K562 (cell line): ENCODE measurements around the gene GALNT18. TPM values are rescaled to one million over a fixed set of nuclear protein-coding genes. Genes with fewer than 3 reads are reported as not detected.

Source experiments
- ATAC-seq: fragments of 200-7000 bp; cut with Tn5 transposase; 3 replicates; pipeline ENCODE4 v1.9.1; 2020; ENCODE audit warnings: moderate library complexity
- BruUV-seq: library from RNA; stranded (reverse); fragments of 400-500 nt; replicated peaks from 2 replicates; lab custom pipeline; 2021; lab: Mats Ljungman, UMichigan
- CTCF ChIA-PET: fragments of 300-600 bp; formaldehyde crosslinking; extraction: SDS; loops from one replicate; lab custom pipeline; 2021; ENCODE audit warnings: low intra/inter-chr PET ratio; lab: Yijun Ruan, JAX
- POLR2A ChIA-PET: fragments of 300-600, 350-650 bp; sonication (Branson Sonifier 250); formaldehyde crosslinking; extraction: SDS; loops from one replicate; lab custom pipeline; 2021; ENCODE audit warnings: antibody characterized with exemption, inconsistent platforms; lab: Yijun Ruan, JAX
- DNase-seq, 4 experiments: peaks; one replicate each; pipeline versions ENCODE4 v3.0.0 to v3.0.0-alpha.2; 2011 to 2018; ENCODE audit warnings: low spot score in 3 of 4, mixed read lengths in 3 of 4; ENCODE audit errors: extremely low read depth in 1 of 4
- FAIRE-seq: peaks from 2 replicates; lab custom pipeline; 2011; peaks lifted over from hg19 to GRCh38; lab: Jason Lieb, UNC
- H2AFZ ChIP-seq: 2 replicates; pipeline ENCODE4 v1.6.0; 2011; ENCODE audit warnings: low read depth, low read length, control low read depth, inconsistent platforms
- H3K27ac ChIP-seq: fragments of 200-600 bp; 3 replicates; pipeline ENCODE4 v1.8.0; 2011; ENCODE audit warnings: low read depth, mild to moderate bottlenecking, control low read depth, inconsistent platforms, low read length, moderate library complexity, mixed read lengths; ENCODE audit errors: extremely low read depth
- H3K27me3 ChIP-seq, 2 experiments: fragments of 300-600 bp in 1 of 2; 2 replicates in 1 of 2; 3 replicates in 1 of 2; pipeline versions ENCODE4 v1.6.0 to v1.8.0; 2011; ENCODE audit warnings: inconsistent platforms in 2 of 2, low read length in 2 of 2, mild to moderate bottlenecking in 1 of 2, mixed read lengths in 1 of 2, moderate library complexity in 1 of 2; ENCODE audit not compliant: control insufficient read depth in 2 of 2, insufficient read depth in 2 of 2
- H3K36me3 ChIP-seq: fragments of 300-600 bp; 3 replicates; pipeline ENCODE4 v1.8.0; 2011; ENCODE audit warnings: mild to moderate bottlenecking, low read length, inconsistent platforms; ENCODE audit not compliant: control insufficient read depth, insufficient read depth
- H3K4me1 ChIP-seq, 2 experiments: fragments of 200-600 bp in 1 of 2; replicated peaks in 1 of 2; 2 replicates in 1 of 2; 3 replicates in 1 of 2; pipeline versions ENCODE4 v1.5.1 to v1.8.0; 2011; ENCODE audit warnings: inconsistent platforms in 2 of 2, low read length in 2 of 2, mild to moderate bottlenecking in 1 of 2, mixed read lengths in 1 of 2, moderate library complexity in 1 of 2; ENCODE audit not compliant: control insufficient read depth in 2 of 2, insufficient read depth in 2 of 2
- H3K4me2 ChIP-seq: 2 replicates; pipeline ENCODE4 v1.6.1; 2011; ENCODE audit warnings: low read length, control low read depth, inconsistent platforms, mixed read lengths; ENCODE audit not compliant: insufficient read depth
- H3K4me3 ChIP-seq: fragments of 200-600 bp; sonication (generic), shearing (Covaris generic); 2 replicates; pipeline ENCODE4 v1.5.1; 2016; ENCODE audit warnings: control low read depth, inconsistent platforms
- H3K79me2 ChIP-seq: fragments of 200-600 bp; 3 replicates; pipeline ENCODE4 v1.8.0; 2011; ENCODE audit warnings: low read length, inconsistent platforms; ENCODE audit not compliant: control insufficient read depth, insufficient read depth
- H3K9ac ChIP-seq, 2 experiments: 2 replicates each; pipeline versions ENCODE4 v1.6.0 to v1.6.1; 2011; ENCODE audit warnings: low read depth in 2 of 2, low read length in 2 of 2, control low read depth in 1 of 2, inconsistent platforms in 1 of 2, mild to moderate bottlenecking in 1 of 2, mixed read lengths in 1 of 2; ENCODE audit not compliant: insufficient read depth in 1 of 2
- H3K9me1 ChIP-seq: one replicate; pipeline ENCODE4 v1.6.0; 2011; ENCODE audit warnings: inconsistent platforms, mild to moderate bottlenecking, low read length, moderate library complexity; ENCODE audit not compliant: control insufficient read depth, insufficient read depth
- H3K9me3 ChIP-seq: replicated peaks from 2 replicates; pipeline ENCODE4 v1.5.1; 2011; ENCODE audit warnings: low read depth, low read length, inconsistent platforms; ENCODE audit not compliant: control insufficient read depth, insufficient read depth
- H4K20me1 ChIP-seq: replicated peaks from 2 replicates; pipeline ENCODE4 v1.6.1; 2011; ENCODE audit warnings: low read length, inconsistent platforms, mixed read lengths; ENCODE audit not compliant: control insufficient read depth, insufficient read depth
- CXXC5 ChIP-seq: fragments of 250-450 bp; sonication (Bioruptor Pico); IDR thresholded peaks from 2 replicates; pipeline ENCODE4 v1.8.0; 2022; ENCODE audit warnings: inconsistent platforms, mild to moderate bottlenecking, moderate library complexity
- DIDO1 ChIP-seq: fragments of 450-650 bp; IDR thresholded peaks from 2 replicates; pipeline ENCODE4 v1.6.1; 2016; ENCODE audit warnings: low read depth, missing biosample characterization, missing genetic modification characterization
- ILK ChIP-seq: fragments of 450-650 bp; IDR thresholded peaks from 2 replicates; pipeline ENCODE4 v1.6.1; 2016; ENCODE audit warnings: missing genetic modification characterization, low read depth, mild to moderate bottlenecking, missing compliant biosample characterization, moderate library complexity, borderline replicate concordance
- POLR2H ChIP-seq: IDR thresholded peaks from 2 replicates; pipeline ENCODE4 v1.6.1; 2016; ENCODE audit warnings: missing genetic modification characterization, low read depth, mild to moderate bottlenecking, control low read depth, missing compliant biosample characterization, moderate library complexity
- WGBS: fragments of 100-300 bp; shearing (Covaris generic); methylation state at CpG from one replicate; pipeline ENCODE4 v1.1.6; 2016; ENCODE audit warnings: low coverage, mixed read lengths; ENCODE audit not compliant: insufficient coverage; ENCODE audit errors: missing lambda C conversion rate; 5-methylcytosine and 5-hydroxymethylcytosine counted together
- in situ Hi-C: fragments of 300-500 bp; cut with MboI; formaldehyde crosslinking; loops from 4 replicates; pipeline ENCODE4 v1.15.0; 2018; ENCODE audit warnings: inconsistent platforms, mixed read lengths
- intact Hi-C: fragments of 100-400 bp; cut with micrococcal nuclease; formaldehyde crosslinking; loops from 2 replicates; pipeline ENCODE4 v1.14.2; 2022
- polyA plus RNA-seq, 8 experiments: library from polyadenylated mRNA; depleted of rRNA in 4 of 8; stranded (reverse) in 5 of 8; unstranded in 3 of 8; fragments of >200 nt; fragmentation: Nextera tagmentation in 2 of 8; fragmentation: Illumina TruSeq in 1 of 8; extraction: Ambion mirVana in 2 of 8; extraction: Trizol in 1 of 8; gene quantifications; 2 replicates each; pipeline versions ENCODE4 v1.2.1 to v1.2.3, GENCODE V29; 2011 to 2014; ENCODE audit warnings: inconsistent platforms in 1 of 8, missing spikeins in 1 of 8
- total RNA-seq, 7 experiments: library from RNA; depleted of rRNA in 6 of 7; stranded (reverse); fragments of >200 nt in 6 of 7; fragmentation: Illumina TruSeq in 2 of 7; extraction: Trizol in 2 of 7; gene quantifications; 2 replicates each; pipeline versions ENCODE4 v1.2.1 to v1.2.3, GENCODE V29; 2011 to 2021; ENCODE audit warnings: low replicate concordance in 1 of 7
- TF ChIP-seq, protein P1 (sequence below): fragments of 250-450 bp; sonication (Bioruptor Pico); IDR thresholded peaks from 2 replicates; pipeline ENCODE4 v1.4.0; 2020; ENCODE audit warnings: mild to moderate bottlenecking, moderate library complexity, borderline replicate concordance

The GALNT18 gene
- total and polyA plus RNA-seq, 9 of the 15 experiments (the other 6 are each of a cell fraction or from before 2014, with no cell fraction given), result not detected

DNA sequence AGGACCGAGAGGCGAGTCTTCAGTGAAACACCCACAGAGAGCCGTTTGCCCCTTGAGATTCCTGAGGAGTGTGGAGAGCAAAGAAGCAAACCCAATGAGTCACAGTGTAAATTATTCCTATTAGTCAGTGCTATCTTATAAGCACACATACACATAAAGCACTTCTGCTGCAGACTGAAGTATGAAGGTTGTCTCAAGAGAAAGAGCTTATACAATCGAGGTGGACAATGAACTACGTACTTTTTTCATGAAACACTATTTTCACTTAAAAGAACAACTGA, 37.3 kb downstream of the GALNT18 start:
- H3K4me3 ChIP-seq, result no peak overlapping the region
- no peak overlapping the region for H3K27ac ChIP-seq
- H3K27me3 ChIP-seq, result peaks cover 11 to 12% of the 10 kb centered on the region in 2 experiments; a peak in 4 of 5 replicates
- no peak overlapping the region for H3K4me2 ChIP-seq
- no peaks in the 10 kb centered on the region for H3K79me2 ChIP-seq
- H3K9me3 ChIP-seq, result no peaks in the 10 kb centered on the region
- H3K9ac ChIP-seq, result no peak overlapping the region
- 2% methylated on average over 5 of the region's 5 CpGs for WGBS
- no TSS peak for BruUV-seq
- no peak for ATAC-seq
- no peaks in the 10 kb centered on the region for H3K4me1 ChIP-seq
- in situ Hi-C loops (no loop called here), intact Hi-C loops (no loop called here)
- no peaks in the 10 kb centered on the region for H3K36me3 ChIP-seq
- CTCF ChIA-PET, result no interaction called here
- TF ChIP-seq CXXC5 (no peak), ILK (no peak), DIDO1 (no peak), POLR2H (no peak)
- TF ChIP-seq, protein P1, sequence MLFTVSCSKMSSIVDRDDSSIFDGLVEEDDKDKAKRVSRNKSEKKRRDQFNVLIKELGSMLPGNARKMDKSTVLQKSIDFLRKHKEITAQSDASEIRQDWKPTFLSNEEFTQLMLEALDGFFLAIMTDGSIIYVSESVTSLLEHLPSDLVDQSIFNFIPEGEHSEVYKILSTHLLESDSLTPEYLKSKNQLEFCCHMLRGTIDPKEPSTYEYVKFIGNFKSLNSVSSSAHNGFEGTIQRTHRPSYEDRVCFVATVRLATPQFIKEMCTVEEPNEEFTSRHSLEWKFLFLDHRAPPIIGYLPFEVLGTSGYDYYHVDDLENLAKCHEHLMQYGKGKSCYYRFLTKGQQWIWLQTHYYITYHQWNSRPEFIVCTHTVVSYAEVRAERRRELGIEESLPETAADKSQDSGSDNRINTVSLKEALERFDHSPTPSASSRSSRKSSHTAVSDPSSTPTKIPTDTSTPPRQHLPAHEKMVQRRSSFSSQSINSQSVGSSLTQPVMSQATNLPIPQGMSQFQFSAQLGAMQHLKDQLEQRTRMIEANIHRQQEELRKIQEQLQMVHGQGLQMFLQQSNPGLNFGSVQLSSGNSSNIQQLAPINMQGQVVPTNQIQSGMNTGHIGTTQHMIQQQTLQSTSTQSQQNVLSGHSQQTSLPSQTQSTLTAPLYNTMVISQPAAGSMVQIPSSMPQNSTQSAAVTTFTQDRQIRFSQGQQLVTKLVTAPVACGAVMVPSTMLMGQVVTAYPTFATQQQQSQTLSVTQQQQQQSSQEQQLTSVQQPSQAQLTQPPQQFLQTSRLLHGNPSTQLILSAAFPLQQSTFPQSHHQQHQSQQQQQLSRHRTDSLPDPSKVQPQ (CRISPR knock-in tag), result no peak
- H4K20me1 ChIP-seq, result no peaks in the 10 kb centered on the region
- no peaks in the 10 kb centered on the region for H3K9me1 ChIP-seq
- no peak for DNase-seq
- no peak overlapping the region for H2AFZ ChIP-seq
- POLR2A ChIA-PET, result interaction anchor here (0.8 kb wide), 1 partner anchor 10 kb away, joined by 3 read pairs; no protein-coding TSS in a partner anchor
- no peak for FAIRE-seq
